ENCODE results near the gene P2RY12.

P2RY12 gene

DNA sequence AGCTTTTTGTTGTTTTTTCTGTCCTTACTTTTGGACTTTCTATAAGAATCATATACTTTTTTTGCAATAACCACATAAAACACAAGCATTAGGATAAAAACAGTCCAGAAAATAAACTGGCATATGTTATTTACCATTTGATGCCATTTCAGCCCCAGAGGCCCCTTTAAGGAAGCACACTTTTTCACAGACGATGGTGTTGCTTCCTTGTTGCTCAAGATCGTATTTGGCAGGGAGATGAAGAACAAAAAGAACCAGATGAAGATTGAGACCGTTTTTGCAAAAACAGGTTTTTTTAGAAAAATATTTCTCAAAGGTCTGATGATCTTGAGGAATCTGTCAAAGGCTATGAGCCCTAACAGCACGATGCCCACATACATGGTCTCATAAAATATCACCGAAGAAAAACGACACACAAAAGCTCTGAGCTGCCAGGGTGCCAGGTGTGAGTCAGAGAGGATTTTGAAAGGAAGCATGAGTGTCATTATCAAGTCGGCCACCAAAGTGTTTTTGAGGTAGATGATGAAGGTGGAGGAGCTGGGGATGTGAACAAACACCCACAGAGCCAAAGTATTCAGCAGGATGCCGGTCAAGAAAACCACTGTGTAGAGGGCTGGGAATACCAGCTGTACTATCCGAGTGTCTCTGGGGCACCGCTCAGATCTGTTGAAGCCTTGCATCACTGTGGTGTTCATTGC, 56.1 kb downstream of the P2RY12 start:
- DNase-seq (ENCODE audit: low read depth) = no peak
- no peak overlapping the region for H3K4me3 ChIP-seq (ENCODE audit: control insufficient read depth, low read depth, low read length)

DNA sequence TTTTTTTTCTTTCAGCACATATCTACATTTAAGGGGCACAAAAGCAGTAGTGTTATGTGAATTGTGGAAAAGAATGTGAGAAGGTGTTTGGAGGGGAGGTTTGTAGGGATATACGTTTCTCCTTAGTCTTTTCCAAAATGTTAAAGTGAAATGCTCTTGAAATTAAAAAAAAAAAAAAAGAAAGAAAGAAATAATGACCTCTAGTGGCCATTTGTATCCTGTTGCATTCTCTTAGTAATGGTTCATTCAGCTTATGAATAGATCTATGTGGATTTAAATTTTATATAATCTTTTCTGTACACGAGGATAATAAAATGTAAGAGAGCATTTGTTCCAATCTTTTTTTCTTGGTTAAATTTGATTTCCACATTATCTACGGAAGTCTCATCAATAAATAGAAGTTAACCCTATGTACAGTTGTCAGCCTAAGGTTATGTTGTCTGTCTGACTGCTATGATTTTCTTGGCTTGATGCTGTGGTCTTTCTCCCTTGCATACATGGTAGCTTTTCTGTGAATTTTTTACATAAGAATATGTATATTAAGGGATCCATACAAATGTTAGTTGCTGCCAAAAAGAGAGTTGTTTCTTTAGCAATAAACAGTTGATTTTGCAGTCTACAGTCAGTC, 56.9 kb downstream of the P2RY12 start:
- DNase-seq (ENCODE audit: low read depth) = no peak
- H3K4me3 ChIP-seq (ENCODE audit: control insufficient read depth, low read depth, low read length) = no peak overlapping the region

More for the DNA sequence above, 56.1 kb downstream of the P2RY12 start:
- TF ChIP-seq, protein P1, sequence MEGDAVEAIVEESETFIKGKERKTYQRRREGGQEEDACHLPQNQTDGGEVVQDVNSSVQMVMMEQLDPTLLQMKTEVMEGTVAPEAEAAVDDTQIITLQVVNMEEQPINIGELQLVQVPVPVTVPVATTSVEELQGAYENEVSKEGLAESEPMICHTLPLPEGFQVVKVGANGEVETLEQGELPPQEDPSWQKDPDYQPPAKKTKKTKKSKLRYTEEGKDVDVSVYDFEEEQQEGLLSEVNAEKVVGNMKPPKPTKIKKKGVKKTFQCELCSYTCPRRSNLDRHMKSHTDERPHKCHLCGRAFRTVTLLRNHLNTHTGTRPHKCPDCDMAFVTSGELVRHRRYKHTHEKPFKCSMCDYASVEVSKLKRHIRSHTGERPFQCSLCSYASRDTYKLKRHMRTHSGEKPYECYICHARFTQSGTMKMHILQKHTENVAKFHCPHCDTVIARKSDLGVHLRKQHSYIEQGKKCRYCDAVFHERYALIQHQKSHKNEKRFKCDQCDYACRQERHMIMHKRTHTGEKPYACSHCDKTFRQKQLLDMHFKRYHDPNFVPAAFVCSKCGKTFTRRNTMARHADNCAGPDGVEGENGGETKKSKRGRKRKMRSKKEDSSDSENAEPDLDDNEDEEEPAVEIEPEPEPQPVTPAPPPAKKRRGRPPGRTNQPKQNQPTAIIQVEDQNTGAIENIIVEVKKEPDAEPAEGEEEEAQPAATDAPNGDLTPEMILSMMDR (IDR thresholded peaks at IDR 0.05; ENCODE audit: control insufficient read depth, insufficient read depth, low read depth, low read length, missing control alignments) = no peak

GRCh38 chr3:151322511-151322910, 62.0 kb downstream of the P2RY12 start:
- DNase-seq (ENCODE audit: low read depth) = no peak
- no peak overlapping the region for H3K4me3 ChIP-seq (ENCODE audit: control insufficient read depth, low read depth, low read length)
- TF ChIP-seq, protein P1 (IDR thresholded peaks at IDR 0.05; ENCODE audit: control insufficient read depth, insufficient read depth, low read depth, low read length, missing control alignments) = no peak

More for the DNA sequence above, 56.9 kb downstream of the P2RY12 start:
- TF ChIP-seq, protein P1 (IDR thresholded peaks at IDR 0.05; ENCODE audit: control insufficient read depth, insufficient read depth, low read depth, low read length, missing control alignments) = peak; percentile 40

GRCh38 chr3:151321526-151321925, 63.0 kb downstream of the P2RY12 start:
- no peak overlapping the region for H3K4me3 ChIP-seq (ENCODE audit: control insufficient read depth, low read depth, low read length)
- TF ChIP-seq, protein P1 (IDR thresholded peaks at IDR 0.05; ENCODE audit: control insufficient read depth, insufficient read depth, low read depth, low read length, missing control alignments) = no peak
- DNase-seq (ENCODE audit: low read depth) = no peak

DNA sequence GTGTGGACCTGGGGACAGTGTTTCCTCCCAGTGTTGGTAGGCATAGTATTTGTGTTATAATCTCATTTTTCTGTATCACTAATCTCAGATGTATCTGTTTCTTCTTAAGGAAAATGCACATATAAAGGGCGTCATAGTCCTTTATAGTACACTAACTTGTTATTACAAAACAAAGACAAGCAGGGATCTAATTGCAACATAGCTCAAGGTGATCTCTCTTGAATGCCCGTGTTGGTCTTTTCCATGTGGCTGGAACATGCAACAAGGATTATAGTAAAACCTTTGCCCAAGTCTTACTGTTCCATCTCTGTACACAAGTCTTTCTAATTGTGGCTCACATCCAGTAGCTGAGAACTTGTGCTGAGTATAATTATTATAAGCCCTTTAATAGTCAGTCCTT, 64.4 kb downstream of the P2RY12 start:
- TF ChIP-seq, protein P1 (IDR thresholded peaks at IDR 0.05; ENCODE audit: control insufficient read depth, insufficient read depth, low read depth, low read length, missing control alignments) = no peak
- no peak overlapping the region for H3K4me3 ChIP-seq (ENCODE audit: control insufficient read depth, low read depth, low read length)
- DNase-seq (ENCODE audit: low read depth) = no peak

GRCh38 chr3:151319628-151320027, 64.9 kb downstream of the P2RY12 start:
- no peak for DNase-seq (ENCODE audit: low read depth)
- TF ChIP-seq, protein P1 (IDR thresholded peaks at IDR 0.05; ENCODE audit: control insufficient read depth, insufficient read depth, low read depth, low read length, missing control alignments) = no peak
- H3K4me3 ChIP-seq (ENCODE audit: control insufficient read depth, low read depth, low read length) = no peak overlapping the region
